ENCODE results near the gene MATK.

Gene MATK

DNA sequence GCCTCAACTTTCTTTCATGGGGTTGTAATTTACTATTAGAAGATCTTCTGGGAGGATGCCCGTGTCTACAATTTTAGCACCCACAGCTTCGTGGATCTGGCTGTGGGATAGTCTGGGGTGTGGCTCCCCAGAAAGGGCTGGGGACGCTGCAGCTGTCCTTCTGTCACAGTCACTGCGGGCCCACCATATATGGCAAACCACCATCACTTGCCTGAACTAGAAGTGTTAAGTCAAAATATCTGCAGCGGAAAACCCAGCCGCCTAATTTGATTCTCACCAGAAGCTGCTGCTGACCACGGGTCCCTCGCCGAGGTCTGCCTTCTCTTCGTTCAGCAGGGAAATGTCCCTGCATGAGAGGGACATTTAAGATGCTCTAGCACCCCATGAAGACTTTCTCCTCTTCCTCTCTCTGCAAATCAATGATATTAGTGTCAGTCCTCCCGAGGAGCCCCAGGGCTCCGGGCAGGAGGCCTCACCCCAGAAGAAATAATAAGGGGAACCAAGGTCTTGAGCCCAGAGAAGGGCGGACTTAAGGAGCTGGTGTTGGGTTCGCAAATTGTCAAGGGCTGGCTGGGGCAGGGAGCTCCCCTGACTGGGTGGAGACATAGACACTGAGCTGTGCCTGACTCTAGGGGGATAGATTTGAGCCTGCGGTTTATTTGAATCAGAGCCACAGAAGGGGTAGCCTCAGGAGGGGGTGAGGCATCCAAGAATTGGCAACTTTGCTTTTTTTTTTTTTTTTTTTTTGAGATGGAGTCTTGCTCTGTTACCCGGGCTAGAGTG, 3.0 kb upstream of the MATK start:
- DNase-seq (ENCODE audit: low spot score), result no peak

DNA sequence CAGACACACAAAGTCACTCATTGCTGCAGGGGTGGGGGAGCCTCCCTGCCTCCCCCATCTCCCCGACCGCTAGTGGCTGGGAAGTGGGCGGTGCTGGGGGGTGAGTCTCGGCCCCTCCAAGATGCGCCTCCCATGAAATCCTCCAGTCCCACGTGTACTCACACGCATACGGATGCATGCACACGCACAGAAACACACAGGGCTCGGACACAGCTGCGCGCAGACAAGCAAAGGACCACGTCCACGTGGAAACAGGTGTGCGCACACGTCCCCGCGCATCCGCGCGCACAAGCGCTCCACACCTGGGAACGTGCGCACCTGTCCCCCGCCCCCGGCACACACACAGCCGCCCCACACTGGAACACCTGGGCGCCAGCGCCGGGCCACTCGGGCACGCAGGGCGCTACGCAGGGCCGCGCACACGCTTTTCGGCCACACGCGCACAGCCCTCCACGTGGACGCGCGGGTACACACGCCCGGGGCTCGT, 687 bp downstream of the MATK start:
- DNase-seq (ENCODE audit: low spot score), result no peak

DNA sequence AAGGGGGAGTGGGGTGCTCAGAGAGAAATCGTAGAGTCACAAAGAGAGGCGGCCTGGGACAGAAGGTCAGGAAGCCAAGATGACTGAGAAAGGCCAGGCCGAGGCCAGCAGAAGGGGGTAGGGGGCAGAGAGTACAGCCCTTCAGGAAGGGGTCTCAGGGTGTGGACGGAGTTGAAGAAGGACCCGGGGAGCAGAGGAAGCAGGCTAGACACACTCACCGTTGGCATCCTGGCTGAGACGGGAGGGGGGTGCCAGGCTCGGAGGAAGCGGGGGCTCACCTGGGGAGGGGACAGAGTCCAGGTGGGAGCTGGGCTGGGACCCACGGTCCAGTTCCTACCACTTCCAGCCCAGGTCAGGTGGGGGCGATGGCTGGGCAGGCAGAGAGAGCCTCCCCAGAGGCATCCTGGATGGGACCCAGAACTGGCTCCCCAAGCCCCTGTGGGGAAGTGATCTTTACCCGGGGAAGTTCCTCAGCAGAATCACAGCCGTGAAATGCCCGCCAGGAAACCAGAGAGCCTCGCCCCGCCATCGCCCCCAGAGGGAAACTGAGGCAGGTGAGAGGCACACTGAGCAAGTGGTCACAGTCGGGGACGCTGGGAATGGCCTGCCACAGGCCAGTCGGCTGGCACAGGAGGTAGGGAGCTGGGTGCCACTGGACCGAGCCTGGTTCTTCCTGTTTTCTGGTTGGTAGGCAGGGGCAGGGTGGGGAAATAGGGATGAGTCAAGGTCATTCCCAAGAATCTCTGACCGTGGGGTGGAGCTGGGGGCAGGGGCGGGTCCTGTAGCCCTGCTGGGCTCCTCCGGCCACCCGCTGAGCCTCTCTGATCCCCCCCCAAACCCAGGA, 1.4 kb downstream of the MATK start:
- DNase-seq (ENCODE audit: low spot score), result no peak

DNA sequence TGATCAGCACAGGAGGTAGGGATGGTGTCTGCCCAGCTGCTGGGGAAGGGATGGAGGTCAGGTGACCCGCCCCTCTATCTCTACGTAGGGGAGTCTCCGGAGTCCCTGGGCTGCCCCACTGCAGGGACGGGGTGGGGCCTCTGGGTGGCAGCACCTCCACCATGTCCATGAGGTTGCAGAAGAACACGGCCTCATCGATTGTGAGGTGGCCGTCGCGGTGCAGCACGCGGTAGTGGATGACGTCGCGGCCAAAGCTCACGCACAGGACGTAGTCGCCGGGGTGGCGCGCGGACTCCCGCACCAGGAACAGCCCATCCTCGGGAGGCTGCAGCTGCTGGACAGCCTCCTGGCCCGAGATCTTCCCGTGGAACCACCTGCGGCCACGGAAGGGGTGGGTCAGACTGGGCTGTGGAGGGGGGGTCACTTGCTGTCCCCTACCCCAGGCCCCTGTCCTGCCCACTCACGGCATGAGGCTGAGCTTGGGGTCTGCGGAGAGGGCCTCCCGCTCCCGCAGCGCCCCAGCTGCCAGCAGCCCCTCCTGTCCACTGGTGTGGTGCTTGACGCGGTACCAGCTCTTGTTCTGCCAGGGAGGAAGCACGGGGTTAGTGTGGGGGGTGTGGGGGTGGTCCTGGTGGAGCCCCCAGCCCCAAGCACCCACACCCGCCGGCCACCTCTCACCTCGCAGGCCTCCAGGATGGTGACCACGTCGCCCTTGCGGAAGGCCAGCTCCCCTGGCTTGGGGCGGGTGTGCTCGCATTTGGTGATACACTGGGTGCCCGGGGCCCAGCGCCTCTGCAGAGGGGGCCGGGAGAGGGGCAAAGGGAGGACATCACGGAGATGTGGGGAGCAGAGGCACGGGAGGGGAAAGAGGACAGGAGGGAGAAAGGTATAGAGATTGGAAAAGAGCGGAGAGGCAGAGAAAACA, 2.3 kb downstream of the MATK start:
- peak; percentile 33 for DNase-seq (ENCODE audit: low spot score)

DNA sequence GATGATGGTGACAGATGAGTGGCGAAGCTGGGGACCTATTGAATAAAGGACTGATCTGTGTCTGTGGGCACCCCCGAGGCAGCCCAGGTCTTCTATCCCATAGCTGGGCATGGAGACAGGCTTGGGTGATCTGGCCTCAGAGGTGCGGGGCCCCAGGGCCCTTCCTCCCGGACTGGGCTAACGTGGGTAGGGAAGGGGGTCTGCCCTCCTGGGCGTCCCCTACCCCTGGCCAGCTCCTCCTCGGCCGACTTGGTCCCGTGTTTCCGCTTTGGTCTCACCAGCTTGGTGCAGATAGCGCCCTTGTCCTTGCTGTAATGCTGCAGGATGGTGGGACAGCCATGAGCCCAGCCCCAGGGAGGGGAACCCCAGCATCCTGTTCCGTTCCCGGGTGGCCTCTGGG, 3.3 kb downstream of the MATK start:
- DNase-seq (ENCODE audit: low spot score), result no peak

DNA sequence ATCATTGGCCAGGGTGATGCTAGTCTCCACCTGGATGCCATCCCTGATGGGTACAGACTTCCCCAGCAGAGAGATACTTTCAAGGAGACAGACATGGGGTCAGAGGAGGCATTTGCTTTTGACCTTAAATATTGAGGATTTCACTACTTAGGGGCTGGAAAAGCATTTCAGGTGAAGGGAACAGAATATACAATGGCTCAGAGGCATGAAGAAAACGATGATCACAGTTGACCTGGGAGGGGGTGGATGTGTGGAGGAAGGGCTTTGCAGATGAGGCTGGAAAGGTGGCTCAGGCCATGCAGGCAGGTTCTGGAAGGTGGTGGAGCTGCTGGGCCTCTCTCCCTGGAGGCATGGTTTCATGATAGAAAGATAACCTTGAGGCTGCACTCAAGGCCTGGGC, 3.9 kb downstream of the MATK start:
- DNase-seq (ENCODE audit: low spot score), result no peak

DNA sequence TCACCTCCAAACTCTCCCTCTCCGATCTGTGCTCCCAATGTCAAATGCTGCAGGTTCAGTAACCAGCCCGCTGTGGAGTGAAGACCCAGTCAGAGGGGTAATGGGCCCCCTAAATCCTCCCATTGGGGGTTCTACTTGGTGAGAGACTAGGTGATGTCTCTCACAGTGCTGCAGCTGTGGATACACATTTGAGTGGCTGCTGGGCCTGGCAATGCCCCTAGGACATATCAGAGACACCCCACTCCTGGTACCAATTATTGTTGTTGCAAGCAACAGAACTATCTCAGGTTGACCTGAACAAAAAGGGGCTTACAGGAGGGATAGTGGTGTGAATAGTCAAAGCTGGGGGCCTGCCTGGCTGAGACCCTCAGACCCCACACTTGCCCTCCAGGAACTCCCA, 4.6 kb downstream of the MATK start:
- DNase-seq (ENCODE audit: low spot score), result no peak

DNA sequence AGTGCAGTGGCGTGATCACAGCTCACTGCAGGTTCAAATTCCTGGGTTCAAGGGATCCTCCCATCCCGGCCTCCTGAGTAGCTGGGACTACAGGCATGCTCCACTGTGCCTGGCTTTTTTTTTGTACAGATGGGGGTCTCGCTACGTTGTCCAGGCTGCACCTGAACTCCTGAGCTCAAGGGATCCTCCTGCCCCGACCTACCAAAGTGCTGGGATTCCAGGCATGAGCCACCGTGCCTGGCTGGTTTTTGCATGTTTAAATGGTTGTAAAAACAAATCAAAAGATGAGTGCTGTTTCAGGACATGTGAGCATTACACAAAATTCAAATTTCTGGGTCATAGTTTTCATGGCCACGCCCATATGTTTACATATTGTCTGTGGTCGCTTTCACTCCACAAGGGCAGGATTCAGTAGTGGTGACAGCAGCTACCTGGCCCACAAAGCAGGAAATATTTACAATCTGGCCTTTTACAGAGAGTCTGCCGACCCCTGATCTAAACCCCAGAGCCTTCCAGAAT, 5.3 kb downstream of the MATK start:
- DNase-seq (ENCODE audit: low spot score), result peak; percentile 60

DNA sequence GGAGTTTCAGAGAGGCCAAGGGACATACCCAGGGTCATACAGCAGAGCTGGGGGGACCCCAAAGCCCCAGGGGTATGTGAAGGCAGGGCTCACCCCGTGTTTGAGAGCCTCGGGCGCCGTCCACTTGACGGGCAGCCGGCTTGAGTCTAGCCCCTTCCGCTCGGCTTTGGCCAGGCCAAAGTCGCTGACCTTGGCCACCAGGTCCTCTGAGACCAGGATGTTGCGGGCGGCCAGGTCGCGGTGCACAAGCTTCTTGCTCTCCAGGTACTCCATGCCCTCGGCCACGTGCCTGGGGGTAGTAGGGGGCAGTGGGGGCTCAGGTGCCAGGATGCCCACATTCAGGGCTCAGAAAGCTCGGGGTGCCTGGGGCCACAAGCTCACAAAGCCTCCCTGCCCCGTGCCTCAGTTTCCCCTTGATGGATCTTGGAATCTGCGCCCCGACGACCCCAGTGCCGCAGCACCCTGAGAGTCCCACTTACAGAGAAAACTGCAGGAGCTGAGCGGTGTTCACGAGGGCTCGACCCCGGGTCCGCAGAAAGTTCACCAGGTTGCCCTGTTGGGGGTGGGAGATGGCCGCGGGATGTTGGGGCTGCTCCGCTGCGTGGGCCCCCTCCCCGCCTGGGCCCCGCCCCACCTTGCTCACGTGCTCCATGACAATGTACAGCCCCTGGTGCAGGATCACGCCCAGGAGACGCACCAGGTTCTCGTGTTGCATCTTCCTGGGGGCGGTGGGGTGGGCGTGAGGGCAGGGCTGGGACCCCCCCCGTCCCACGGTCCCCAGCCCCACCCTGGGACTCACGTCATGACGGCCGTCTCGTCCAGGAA, 7.1 kb downstream of the MATK start:
- no peak for DNase-seq (ENCODE audit: low spot score)

DNA sequence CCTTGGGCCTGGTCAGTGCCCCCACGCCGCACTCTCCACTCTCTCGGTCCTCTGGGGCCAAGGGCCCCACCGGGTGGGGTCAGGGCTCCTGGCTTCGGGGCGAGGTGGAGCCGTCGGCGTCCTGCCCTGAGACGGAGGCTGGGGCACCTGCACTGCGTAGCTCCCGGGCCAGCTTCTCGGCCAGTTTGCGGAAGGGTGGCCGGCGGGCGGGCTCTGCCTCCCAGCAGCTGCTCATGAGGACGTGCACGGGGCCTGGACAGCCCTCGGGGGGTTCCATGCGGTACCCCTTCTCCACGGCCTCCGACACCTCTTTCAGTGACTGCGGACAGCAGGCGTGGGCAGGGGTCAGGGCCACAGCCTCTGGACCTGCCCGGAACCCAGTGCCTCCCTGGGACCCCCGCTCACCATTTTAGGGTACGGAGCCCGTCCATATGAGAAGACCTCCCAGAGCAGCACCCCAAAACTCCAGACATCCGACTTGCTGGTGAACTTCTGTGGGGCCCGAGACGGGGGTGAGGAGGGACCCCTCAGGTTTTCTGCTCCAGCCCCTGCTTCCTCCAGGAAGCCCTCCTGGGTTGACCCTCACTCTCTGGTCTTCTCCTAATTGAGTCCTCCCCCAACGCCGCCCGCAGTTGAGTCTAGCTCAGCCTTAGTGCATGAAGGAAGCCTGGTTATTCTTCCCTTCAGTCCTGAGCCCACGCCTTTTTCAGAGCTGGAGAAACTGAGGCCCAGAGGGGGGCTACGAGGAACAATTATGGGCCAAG, 7.9 kb downstream of the MATK start:
- no peak for DNase-seq (ENCODE audit: low spot score)

DNA sequence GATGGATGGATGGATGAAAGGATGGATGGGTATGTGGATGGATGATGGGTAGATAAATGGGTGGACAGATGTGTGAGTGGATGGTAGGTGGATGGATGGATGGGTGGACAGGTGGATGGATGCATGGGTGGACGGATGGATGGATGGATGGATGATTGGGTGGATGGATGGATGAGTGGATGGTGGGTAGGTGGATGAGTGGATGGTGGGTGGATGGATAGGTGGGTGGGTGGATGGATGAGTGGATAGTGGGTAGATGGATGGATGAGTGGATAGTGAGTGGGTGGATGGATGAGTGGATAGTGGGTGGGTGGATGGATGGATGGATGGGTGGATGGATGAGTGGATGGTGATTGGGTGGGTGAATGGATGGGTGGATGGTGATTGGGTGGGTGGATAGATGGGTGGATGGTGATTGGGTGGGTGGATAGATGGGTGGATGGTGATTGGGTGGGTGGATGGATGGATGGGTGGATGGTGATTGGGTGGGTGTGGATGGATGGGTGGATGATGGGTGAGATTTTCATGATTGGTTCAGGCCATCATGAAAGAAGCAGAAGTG, 9.6 kb downstream of the MATK start:
- DNase-seq (ENCODE audit: low spot score), result peak; percentile 35

DNA sequence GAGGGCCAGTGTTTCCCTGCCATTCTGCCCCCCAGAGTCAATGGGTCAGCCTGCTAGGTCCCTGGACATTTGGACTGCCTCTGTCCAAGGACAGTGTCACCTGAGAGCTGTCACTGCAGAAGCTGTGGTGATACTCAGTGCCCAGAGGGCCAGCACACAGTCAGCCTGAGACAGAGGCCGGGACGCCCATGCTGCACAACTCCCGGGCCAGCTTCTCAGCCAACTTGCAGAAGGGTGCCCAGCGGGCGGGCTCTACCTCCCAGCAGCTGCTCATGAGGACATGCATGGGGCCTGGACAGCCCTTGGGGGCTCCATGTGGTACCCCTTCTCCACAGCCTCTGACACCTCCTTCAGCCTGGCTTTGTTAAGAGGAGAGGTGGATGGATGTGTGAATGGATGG, 10.3 kb downstream of the MATK start:
- DNase-seq (ENCODE audit: low spot score), result no peak

DNA sequence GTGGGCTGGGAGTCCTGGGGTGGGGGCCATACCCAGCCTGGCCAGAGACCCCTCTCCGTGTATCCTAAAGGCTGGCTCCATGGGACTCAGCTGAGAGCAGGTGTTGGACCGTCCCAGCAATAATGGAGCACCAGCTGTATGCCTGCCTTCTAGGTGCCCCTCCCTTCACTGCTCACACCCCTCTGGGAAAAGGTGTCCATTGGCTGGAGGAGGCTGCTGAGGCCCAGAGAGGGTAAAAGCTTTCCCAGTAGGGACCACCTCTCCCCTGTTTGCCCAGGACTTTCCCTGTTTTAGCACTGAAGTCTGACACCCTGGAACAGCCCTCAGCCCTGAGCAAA, 10.8 kb downstream of the MATK start:
- no peak for DNase-seq (ENCODE audit: low spot score)

DNA sequence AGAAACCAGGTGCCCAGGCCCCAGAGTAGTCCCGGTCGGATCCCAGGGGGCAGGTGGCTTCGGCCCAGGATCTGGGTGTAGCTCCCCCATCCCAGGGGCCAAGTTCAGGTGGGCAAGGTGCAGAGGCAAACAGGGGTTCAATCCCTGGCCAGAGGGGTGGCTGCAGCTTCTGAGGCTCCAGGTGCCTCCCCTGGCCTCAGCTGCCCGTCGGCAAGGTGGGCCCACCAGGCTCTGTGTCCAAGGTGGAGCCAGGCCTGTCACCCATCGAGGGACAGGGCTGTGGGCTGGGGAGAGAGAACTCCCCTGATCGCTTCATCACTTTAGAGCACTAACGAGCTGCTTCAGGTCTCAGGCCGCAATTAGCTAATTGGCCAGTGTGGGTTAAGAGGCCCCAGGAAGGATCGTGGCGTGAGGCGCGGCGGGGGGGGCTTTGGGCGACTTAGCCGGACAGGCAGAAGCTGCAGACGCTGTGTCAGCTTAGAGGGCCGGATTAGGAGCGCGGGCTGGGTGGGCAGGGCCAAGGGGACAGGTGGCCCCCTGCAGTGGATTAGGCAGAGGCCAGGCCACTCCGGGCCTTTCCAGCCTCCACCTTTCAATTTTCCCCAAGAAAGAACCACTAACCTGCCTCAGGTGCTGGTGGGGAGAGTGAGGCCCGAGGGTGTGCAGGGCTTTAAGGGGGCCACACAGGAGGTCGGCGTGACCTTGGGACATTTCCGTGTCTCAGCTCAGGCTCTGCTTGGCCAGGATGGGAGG, 11.4 kb downstream of the MATK start:
- no peak for DNase-seq (ENCODE audit: low spot score)

DNA sequence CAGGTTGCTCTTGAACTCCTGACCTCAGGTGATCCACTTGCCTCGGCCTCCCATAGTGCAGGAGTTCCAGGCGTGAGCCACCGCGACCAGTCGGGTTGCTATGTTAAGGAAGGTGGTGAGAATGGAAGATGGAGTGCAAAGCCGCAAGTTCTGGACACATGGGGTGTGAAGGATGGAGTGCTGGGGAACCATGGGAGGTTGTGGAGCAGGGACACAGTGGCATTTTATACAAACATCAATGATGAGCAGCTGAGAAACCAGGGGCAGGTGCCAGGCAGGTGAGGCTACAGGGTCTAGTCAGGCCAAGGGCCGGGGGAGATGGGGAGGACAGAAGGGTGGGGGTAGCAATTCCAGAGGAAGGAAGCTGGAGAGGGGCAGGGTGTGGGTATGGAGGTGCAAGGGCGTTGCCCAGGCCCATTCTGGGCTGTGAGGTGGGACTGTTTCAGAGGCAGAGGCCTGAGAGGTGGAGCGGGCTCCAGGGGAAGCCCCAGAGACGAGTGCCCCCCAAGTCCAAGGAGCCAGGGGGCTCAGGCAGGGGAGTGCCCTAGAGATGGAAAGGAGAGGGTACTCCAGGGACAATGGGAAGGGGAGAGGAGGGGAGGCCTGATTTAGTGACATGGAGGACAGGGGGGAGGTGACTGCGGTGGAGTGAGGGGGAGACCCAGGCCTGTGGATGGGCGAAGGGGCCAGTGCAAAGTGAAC, 12.2 kb downstream of the MATK start:
- DNase-seq (ENCODE audit: low spot score), result no peak

DNA sequence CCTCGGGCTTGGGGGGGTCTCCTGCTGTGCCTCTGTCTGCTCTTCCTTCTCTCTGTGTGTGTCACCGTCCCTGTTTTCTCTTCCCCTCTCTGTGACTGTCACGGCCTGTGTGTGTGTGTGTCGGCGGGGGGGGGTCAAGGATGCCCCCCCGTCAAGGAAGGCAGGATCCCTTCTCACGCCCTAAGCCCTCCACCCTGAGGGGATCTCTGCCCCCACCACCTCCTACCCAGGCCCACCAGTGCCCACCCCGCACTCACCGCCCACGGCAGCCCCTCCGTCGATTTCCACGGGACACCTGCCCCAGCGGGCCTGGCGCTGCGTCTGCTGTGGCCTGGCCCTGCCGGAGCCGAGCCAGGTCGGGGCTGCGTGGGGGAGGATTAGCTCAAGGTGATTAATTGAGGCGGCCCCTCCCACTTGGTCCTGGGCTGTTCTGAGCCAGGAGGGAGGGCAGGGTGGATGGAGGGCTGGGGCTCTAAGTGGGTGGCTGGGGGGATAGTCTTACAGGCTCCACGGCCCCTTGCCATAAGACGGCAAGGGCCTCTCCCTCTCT, 14.2 kb downstream of the MATK start, which contains the start of gene RAX2:
RAX2 (minus strand) TSS at position 323 of the 550 bp plus-strand sequence. CDS start 486 bp downstream, outside the sequence.
- DNase-seq (ENCODE audit: low spot score), result no peak

DNA sequence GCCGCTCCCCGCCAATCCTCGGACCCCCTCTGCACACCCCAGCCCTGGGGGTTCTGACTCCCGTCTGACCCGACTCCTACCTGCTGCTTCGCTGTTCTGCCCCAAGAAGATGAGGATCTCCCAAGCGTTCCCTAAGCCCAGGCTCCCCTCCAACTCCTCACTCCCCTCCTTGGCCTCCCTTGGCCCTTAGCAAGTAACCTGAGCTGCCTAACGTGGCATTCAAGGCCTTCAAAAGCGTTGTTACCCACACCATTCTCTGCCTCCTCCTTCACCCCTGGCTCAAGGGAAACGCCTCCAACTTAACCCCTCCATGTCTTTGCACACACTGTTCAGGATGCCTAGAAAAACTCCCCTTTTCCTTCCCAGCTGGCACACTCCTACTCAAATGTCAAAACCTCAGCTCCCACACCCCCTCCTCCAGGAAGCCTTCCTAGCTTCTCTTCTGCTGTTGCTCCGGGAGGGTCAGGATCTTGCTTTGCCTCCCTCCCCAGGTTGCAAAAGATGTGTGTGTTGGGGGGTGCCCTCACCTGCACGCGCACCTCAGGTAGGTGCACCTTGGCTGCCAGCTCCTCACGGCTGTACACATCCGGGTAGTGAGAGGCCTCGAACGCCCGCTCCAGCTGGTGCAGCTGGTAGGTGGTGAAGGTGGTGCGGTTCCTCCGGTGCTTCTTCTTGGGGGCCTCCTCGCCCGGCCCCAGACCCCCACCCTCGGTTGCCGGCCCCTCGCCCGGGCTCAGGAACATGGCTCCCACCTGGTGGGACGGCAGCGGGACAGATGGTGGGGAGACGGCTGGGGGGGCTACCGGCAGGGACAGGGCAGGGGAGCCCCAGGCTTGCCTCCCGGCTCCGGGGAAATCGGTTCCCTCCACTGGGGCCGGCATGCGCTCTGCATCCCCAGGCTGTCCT, 14.9 kb downstream of the MATK start:
- DNase-seq (ENCODE audit: low spot score), result no peak

All from NAMALWA (cell line).